Osteocyte (in vitro differentiated cells): Measurements from ENCODE around the gene RPL3. TPM values are rescaled to one million over a fixed set of nuclear protein-coding genes. Genes with fewer than 3 reads are reported as not detected.
"Not testable (repeated sequence)": the region's sequence is repeated elsewhere in the genome, so short reads cannot be mapped to it uniquely, and the experiment has no call there.

Source experiments
- DNase-seq: peaks from one replicate; pipeline ENCODE4 v3.0.0; 2021; ENCODE audit warnings: mixed read lengths; ENCODE audit not compliant: unreplicated experiment; ENCODE audit errors: extremely low spot score
- H3K27ac Mint-ChIP-seq: one replicate; pipeline ENCODE4 v1.8.0; 2021; ENCODE audit warnings: mild to moderate bottlenecking, mixed read lengths; ENCODE audit not compliant: unreplicated experiment
- H3K27me3 Mint-ChIP-seq: one replicate; pipeline ENCODE4 v1.8.0; 2021; ENCODE audit warnings: mixed read lengths; ENCODE audit not compliant: unreplicated experiment
- H3K36me3 Mint-ChIP-seq: one replicate; pipeline ENCODE4 v1.8.0; 2021; ENCODE audit warnings: mixed read lengths; ENCODE audit not compliant: unreplicated experiment
- H3K4me1 Mint-ChIP-seq: one replicate; pipeline ENCODE4 v1.8.0; 2021; ENCODE audit warnings: mixed read lengths; ENCODE audit not compliant: unreplicated experiment
- H3K4me3 Mint-ChIP-seq: one replicate; pipeline ENCODE4 v1.8.0; 2021; ENCODE audit warnings: mild to moderate bottlenecking, moderate library complexity, mixed read lengths; ENCODE audit not compliant: unreplicated experiment
- H3K9me3 Mint-ChIP-seq: one replicate; pipeline ENCODE4 v1.8.0; 2021; ENCODE audit warnings: mixed read lengths; ENCODE audit not compliant: unreplicated experiment
- CTCF ChIP-seq: fragments of 200-600 bp; sonication (generic); IDR thresholded peaks from 2 replicates; pipeline ENCODE4 v1.5.0; 2021; ENCODE audit warnings: antibody characterized with exemption, mild to moderate bottlenecking, moderate library complexity
- total RNA-seq: library from RNA; stranded (reverse); gene quantifications from 2 replicates; pipeline ENCODE4 v1.2.1, GENCODE V29; 2021

RPL3 gene
- total RNA-seq, 1 donor from 2014 or later: 1,792 TPM

- Mint-ChIP-seq H3K9me3 (no peaks in the 10 kb centered on the region), H3K4me3 (no peak overlapping the region), H3K4me1 (peaks cover 43% of the 10 kb centered on the region), H3K27ac (peak overlapping the region; percentile 54), H3K27me3 (no peaks in the 10 kb centered on the region), H3K36me3 (peaks cover 3% of the 10 kb centered on the region)
- no peak for TF ChIP-seq CTCF
- DNase-seq: no peak
Measured at GRCh38 chr22:39360674-39361413, 41.4 kb upstream of the RPL3 start.

- no peak for TF ChIP-seq CTCF
- DNase-seq: no peak
- H3K36me3 Mint-ChIP-seq: peaks cover 3% of the 10 kb centered on the region
- H3K4me1 Mint-ChIP-seq: peaks cover 41% of the 10 kb centered on the region
- H3K9me3 Mint-ChIP-seq: no peaks in the 10 kb centered on the region
- H3K27ac Mint-ChIP-seq: no peak overlapping the region
- H3K4me3 Mint-ChIP-seq: no peak overlapping the region
- no peaks in the 10 kb centered on the region for H3K27me3 Mint-ChIP-seq
Measured at GRCh38 chr22:39360242-39360641, 40.8 kb upstream of the RPL3 start.

GRCh38 chr22:39359659-39360195 lies 40.3 kb upstream of the RPL3 start:
- H3K36me3 Mint-ChIP-seq: peaks cover 3% of the 10 kb centered on the region
- H3K27ac Mint-ChIP-seq: no peak overlapping the region
- no peak for DNase-seq
- peaks cover 36% of the 10 kb centered on the region for H3K4me1 Mint-ChIP-seq
- TF ChIP-seq CTCF: no peak
- H3K27me3 Mint-ChIP-seq: no peaks in the 10 kb centered on the region
- H3K4me3 Mint-ChIP-seq: no peak overlapping the region
- H3K9me3 Mint-ChIP-seq: no peaks in the 10 kb centered on the region

GRCh38 chr22:39358197-39358596 lies 38.8 kb upstream of the RPL3 start:
- not testable (repeated sequence) for H3K9me3 Mint-ChIP-seq, H3K27ac Mint-ChIP-seq, H3K27me3 Mint-ChIP-seq, H3K36me3 Mint-ChIP-seq, H3K4me3 Mint-ChIP-seq, DNase-seq
- peaks cover 22% of the 10 kb centered on the region for H3K4me1 Mint-ChIP-seq

GRCh38 chr22:39357110-39358108 lies 38.0 kb upstream of the RPL3 start:
- not testable (repeated sequence) for H3K9me3 Mint-ChIP-seq

More at GRCh38 chr22:39357110-39358108, 38.0 kb upstream of the RPL3 start:
- H3K27ac Mint-ChIP-seq, H3K4me3 Mint-ChIP-seq, H3K36me3 Mint-ChIP-seq, H3K27me3 Mint-ChIP-seq, DNase-seq: not testable (repeated sequence)
- H3K4me1 Mint-ChIP-seq: peaks cover 17% of the 10 kb centered on the region
